SK-N-SH treated with all-trans-retinoic acid at 6 μM for 48 hours (cell line): ENCODE data around the gene OVCA2.

ENCODE experiments used
- ATAC-seq: fragments of 200-7000 bp; cut with Tn5 transposase; 3 replicates; pipeline ENCODE4 v1.9.1; 2020; ENCODE audit warnings: mild to moderate bottlenecking, moderate library complexity
- ARNTL ChIP-seq: fragments of 450-650 bp; formaldehyde crosslinking; IDR thresholded peaks from 2 replicates; pipeline ENCODE4 v1.5.0; 2020; ENCODE audit warnings: low read depth, mild to moderate bottlenecking, moderate library complexity, borderline replicate concordance
- CREB5 ChIP-seq: fragments of 250-450 bp; sonication (Bioruptor Pico); IDR thresholded peaks from 2 replicates; pipeline ENCODE4 v1.5.1; 2020; ENCODE audit warnings: low read depth, mild to moderate bottlenecking, moderate library complexity
- CSDC2 ChIP-seq: fragments of 250-450 bp; sonication (Bioruptor Pico); IDR thresholded peaks from 2 replicates; pipeline ENCODE4 v1.5.0; 2020; ENCODE audit warnings: mild to moderate bottlenecking, moderate library complexity
- CSRNP3 ChIP-seq: fragments of 250-450 bp; sonication (Bioruptor Pico); IDR thresholded peaks from 2 replicates; pipeline ENCODE4 v1.5.1; 2021; ENCODE audit warnings: mild to moderate bottlenecking, moderate library complexity
- ESRRG ChIP-seq: fragments of 250-450 bp; sonication (Bioruptor Pico); IDR thresholded peaks from 2 replicates; pipeline ENCODE4 v1.6.1; 2021; ENCODE audit warnings: mild to moderate bottlenecking
- GLIS3 ChIP-seq: fragments of 250-450 bp; sonication (Bioruptor Pico); IDR thresholded peaks from 2 replicates; pipeline ENCODE4 v1.5.0; 2020; ENCODE audit warnings: mild to moderate bottlenecking, moderate library complexity
- ISL1 ChIP-seq: fragments of 250-450 bp; sonication (Bioruptor Pico); IDR thresholded peaks from 2 replicates; pipeline ENCODE4 v2.1.2; 2022; ENCODE audit warnings: mild to moderate bottlenecking, moderate library complexity
- OSR1 ChIP-seq: fragments of 250-450 bp; sonication (Bioruptor Pico); IDR thresholded peaks from 2 replicates; pipeline ENCODE4 v1.8.0; 2022; ENCODE audit warnings: moderate library complexity, mild to moderate bottlenecking, inconsistent platforms
- PATZ1 ChIP-seq: fragments of 250-450 bp; sonication (Bioruptor Pico); IDR thresholded peaks from 2 replicates; pipeline ENCODE4 v1.8.0; 2020; ENCODE audit warnings: mild to moderate bottlenecking, moderate library complexity, borderline replicate concordance
- POU6F1 ChIP-seq: fragments of 250-450 bp; sonication (Bioruptor Pico); IDR thresholded peaks from 2 replicates; pipeline ENCODE4 v1.8.0; 2021; ENCODE audit warnings: low read depth, mild to moderate bottlenecking, moderate library complexity, borderline replicate concordance
- PPARA ChIP-seq: fragments of 250-450 bp; sonication (Bioruptor Pico); IDR thresholded peaks from 2 replicates; pipeline ENCODE4 v1.5.0; 2020; ENCODE audit warnings: mild to moderate bottlenecking, borderline replicate concordance
- RARB ChIP-seq: fragments of 250-450 bp; sonication (Bioruptor Pico); IDR thresholded peaks from 2 replicates; pipeline ENCODE4 v1.8.0; 2021; ENCODE audit warnings: mild to moderate bottlenecking, moderate library complexity
- SNAI2 ChIP-seq: fragments of 250-450 bp; sonication (Bioruptor Pico); IDR thresholded peaks from 2 replicates; pipeline ENCODE4 v1.5.0; 2020; ENCODE audit warnings: mild to moderate bottlenecking, moderate library complexity
- TCF4 ChIP-seq: fragments of 250-450 bp; sonication (Bioruptor Pico); IDR thresholded peaks from 2 replicates; pipeline ENCODE4 v1.8.0; 2021; ENCODE audit warnings: mild to moderate bottlenecking, moderate library complexity, borderline replicate concordance
- TOX ChIP-seq: fragments of 250-450 bp; sonication (Bioruptor Pico); IDR thresholded peaks from 2 replicates; pipeline ENCODE4 v1.8.0; 2021; ENCODE audit warnings: mild to moderate bottlenecking, moderate library complexity, borderline replicate concordance
- TSHZ2 ChIP-seq: fragments of 250-450 bp; sonication (Bioruptor Pico); IDR thresholded peaks from 2 replicates; pipeline ENCODE4 v1.5.0; 2020; ENCODE audit warnings: mild to moderate bottlenecking, moderate library complexity
- ZFP3 ChIP-seq: fragments of 250-450 bp; sonication (Bioruptor Pico); IDR thresholded peaks from 2 replicates; pipeline ENCODE4 v1.5.0; 2020; ENCODE audit warnings: mild to moderate bottlenecking, moderate library complexity
- ZNF70 ChIP-seq: fragments of 450-650 bp; formaldehyde crosslinking; IDR thresholded peaks from 2 replicates; pipeline ENCODE4 v1.5.0; 2020; ENCODE audit warnings: mild to moderate bottlenecking, moderate library complexity
- ZNF8 ChIP-seq: fragments of 450-650 bp; formaldehyde crosslinking; IDR thresholded peaks from 2 replicates; pipeline ENCODE4 v1.5.0; 2020; ENCODE audit warnings: mild to moderate bottlenecking, moderate library complexity

OVCA2 gene

GRCh38 chr17:2025622-2026309 is 16.1 kb upstream of the OVCA2 start:
- ATAC-seq: peak; percentile 60
- TF ChIP-seq ESRRG: no peak
- TF ChIP-seq TCF4 (CRISPR knock-in tag): no peak
- no peak for TF ChIP-seq OSR1
- TF ChIP-seq ISL1: no peak
- no peak for TF ChIP-seq PPARA
- no peak for TF ChIP-seq TSHZ2 (CRISPR knock-in tag)
- no peak for TF ChIP-seq CSRNP3 (CRISPR knock-in tag)
- TF ChIP-seq ZFP3 (CRISPR knock-in tag): no peak
- TF ChIP-seq PATZ1 (CRISPR knock-in tag): no peak
- TF ChIP-seq ZNF8 (CRISPR knock-in tag): no peak
- no peak for TF ChIP-seq ARNTL
- TF ChIP-seq CSDC2 (CRISPR knock-in tag): no peak
- TF ChIP-seq RARB (CRISPR knock-in tag): no peak
- TF ChIP-seq GLIS3 (CRISPR knock-in tag): no peak
- TF ChIP-seq CREB5 (CRISPR knock-in tag): no peak

- ATAC-seq: no peak
- no peak for TF ChIP-seq ESRRG
- TF ChIP-seq ISL1: no peak
- no peak for TF ChIP-seq TOX (CRISPR knock-in tag)
- no peak for TF ChIP-seq ZFP3 (CRISPR knock-in tag)
- TF ChIP-seq CSRNP3 (CRISPR knock-in tag): no peak
- TF ChIP-seq PATZ1 (CRISPR knock-in tag): no peak
- no peak for TF ChIP-seq CREB5 (CRISPR knock-in tag)
- TF ChIP-seq ARNTL: no peak
- no peak for TF ChIP-seq ZNF70 (CRISPR knock-in tag)
- no peak for TF ChIP-seq PPARA
- TF ChIP-seq SNAI2 (CRISPR knock-in tag): no peak
- TF ChIP-seq RARB (CRISPR knock-in tag): no peak
- no peak for TF ChIP-seq POU6F1 (CRISPR knock-in tag)
- TF ChIP-seq TSHZ2 (CRISPR knock-in tag): no peak
- TF ChIP-seq ZNF8 (CRISPR knock-in tag): no peak
These were observed 14.1 kb upstream of the OVCA2 start for GRCh38 chr17:2027528-2028233.
